ENCODE measurements around the gene OBP2B.
"Not testable (repeated sequence)": the region's sequence is repeated elsewhere in the genome, so short reads cannot be mapped to it uniquely, and the experiment has no call there.

OBP2B gene

GRCh38 chr9:133208880-133209300 is at the start of gene OBP2B:
OBP2B (minus strand) TSS chr9:133209250; CDS start chr9:133209199, 51 bp downstream.
- H3K9ac ChIP-seq (ENCODE audit: low read depth, low read length); H3K27me3 ChIP-seq (ENCODE audit: control insufficient read depth, insufficient read depth, low read length); H3K4me1 ChIP-seq (ENCODE audit: control insufficient read depth, insufficient read depth, low read length); H3K9me3 ChIP-seq (ENCODE audit: control insufficient read depth, insufficient read depth, low read length); H3K36me3 ChIP-seq (ENCODE audit: control insufficient read depth, insufficient read depth, low read length); H3K4me3 ChIP-seq (ENCODE audit: low read depth, low read length): not testable (repeated sequence)

GRCh38 chr9:133258061-133259015 is 49.3 kb upstream of the OBP2B start:
- peaks cover 2% of the 10 kb centered on the region for H3K4me1 ChIP-seq (ENCODE audit: control insufficient read depth, insufficient read depth, low read length)
- H3K9ac ChIP-seq (ENCODE audit: low read depth, low read length), result no peak overlapping the region
- no peaks in the 10 kb centered on the region for H3K27me3 ChIP-seq (ENCODE audit: control insufficient read depth, insufficient read depth, low read length)
- no peaks in the 10 kb centered on the region for H3K36me3 ChIP-seq (ENCODE audit: control insufficient read depth, insufficient read depth, low read length)
- H3K4me3 ChIP-seq (ENCODE audit: low read depth, low read length), result no peak overlapping the region
- no peaks in the 10 kb centered on the region for H3K9me3 ChIP-seq (ENCODE audit: control insufficient read depth, insufficient read depth, low read length)

- H3K9me3 ChIP-seq (ENCODE audit: control insufficient read depth, insufficient read depth, low read length), result no peaks in the 10 kb centered on the region
- H3K4me3 ChIP-seq (ENCODE audit: low read depth, low read length), result no peak overlapping the region
- no peak overlapping the region for H3K9ac ChIP-seq (ENCODE audit: low read depth, low read length)
- H3K36me3 ChIP-seq (ENCODE audit: control insufficient read depth, insufficient read depth, low read length), result no peaks in the 10 kb centered on the region
- no peaks in the 10 kb centered on the region for H3K27me3 ChIP-seq (ENCODE audit: control insufficient read depth, insufficient read depth, low read length)
- H3K4me1 ChIP-seq (ENCODE audit: control insufficient read depth, insufficient read depth, low read length), result peaks cover 2% of the 10 kb centered on the region
Observed at GRCh38 chr9:133257465-133257956, 48.5 kb upstream of the OBP2B start.

- Histone ChIP-seq H3K27me3 (ENCODE audit: control insufficient read depth, insufficient read depth, low read length) (no peaks in the 10 kb centered on the region), H3K36me3 (ENCODE audit: control insufficient read depth, insufficient read depth, low read length) (no peaks in the 10 kb centered on the region), H3K9me3 (ENCODE audit: control insufficient read depth, insufficient read depth, low read length) (no peaks in the 10 kb centered on the region), H3K4me1 (ENCODE audit: control insufficient read depth, insufficient read depth, low read length) (peaks cover 2% of the 10 kb centered on the region), H3K9ac (ENCODE audit: low read depth, low read length) (no peak overlapping the region), H3K4me3 (ENCODE audit: low read depth, low read length) (no peak overlapping the region)
Observed at GRCh38 chr9:133256686-133257091, 47.6 kb upstream of the OBP2B start.

- no peaks in the 10 kb centered on the region for H3K36me3 ChIP-seq (ENCODE audit: control insufficient read depth, insufficient read depth, low read length)
- no peaks in the 10 kb centered on the region for H3K27me3 ChIP-seq (ENCODE audit: control insufficient read depth, insufficient read depth, low read length)
- H3K4me3 ChIP-seq (ENCODE audit: low read depth, low read length), result no peak overlapping the region
- no peaks in the 10 kb centered on the region for H3K9me3 ChIP-seq (ENCODE audit: control insufficient read depth, insufficient read depth, low read length)
- peaks cover 2% of the 10 kb centered on the region for H3K4me1 ChIP-seq (ENCODE audit: control insufficient read depth, insufficient read depth, low read length)
- no peak overlapping the region for H3K9ac ChIP-seq (ENCODE audit: low read depth, low read length)
Observed at GRCh38 chr9:133256136-133256461, 47.0 kb upstream of the OBP2B start.

- no peak overlapping the region for H3K9ac ChIP-seq (ENCODE audit: low read depth, low read length)
- no peaks in the 10 kb centered on the region for H3K36me3 ChIP-seq (ENCODE audit: control insufficient read depth, insufficient read depth, low read length)
- H3K4me1 ChIP-seq (ENCODE audit: control insufficient read depth, insufficient read depth, low read length), result peaks cover 2% of the 10 kb centered on the region
- no peak overlapping the region for H3K4me3 ChIP-seq (ENCODE audit: low read depth, low read length)
- H3K9me3 ChIP-seq (ENCODE audit: control insufficient read depth, insufficient read depth, low read length), result no peaks in the 10 kb centered on the region
- no peaks in the 10 kb centered on the region for H3K27me3 ChIP-seq (ENCODE audit: control insufficient read depth, insufficient read depth, low read length)
Observed at GRCh38 chr9:133255371-133256135, 46.5 kb upstream of the OBP2B start.

- Histone ChIP-seq H3K27me3 (ENCODE audit: control insufficient read depth, insufficient read depth, low read length) (no peaks in the 10 kb centered on the region), H3K36me3 (ENCODE audit: control insufficient read depth, insufficient read depth, low read length) (no peaks in the 10 kb centered on the region), H3K4me1 (ENCODE audit: control insufficient read depth, insufficient read depth, low read length) (peaks cover 2% of the 10 kb centered on the region)
Observed at GRCh38 chr9:133254471-133254870, 45.4 kb upstream of the OBP2B start.

GRCh38 chr9:133253268-133253667 is 44.2 kb upstream of the OBP2B start:
- no peaks in the 10 kb centered on the region for H3K27me3 ChIP-seq (ENCODE audit: control insufficient read depth, insufficient read depth, low read length)
- H3K9ac ChIP-seq (ENCODE audit: low read depth, low read length), result no peak overlapping the region
- no peaks in the 10 kb centered on the region for H3K36me3 ChIP-seq (ENCODE audit: control insufficient read depth, insufficient read depth, low read length)
- peaks cover 2% of the 10 kb centered on the region for H3K4me1 ChIP-seq (ENCODE audit: control insufficient read depth, insufficient read depth, low read length)
- no peak overlapping the region for H3K4me3 ChIP-seq (ENCODE audit: low read depth, low read length)
- H3K9me3 ChIP-seq (ENCODE audit: control insufficient read depth, insufficient read depth, low read length), result no peaks in the 10 kb centered on the region

More at GRCh38 chr9:133254471-133254870, 45.4 kb upstream of the OBP2B start:
- no peaks in the 10 kb centered on the region for H3K9me3 ChIP-seq (ENCODE audit: control insufficient read depth, insufficient read depth, low read length)
- H3K4me3 ChIP-seq (ENCODE audit: low read depth, low read length), result no peak overlapping the region
- no peak overlapping the region for H3K9ac ChIP-seq (ENCODE audit: low read depth, low read length)

GRCh38 chr9:133252301-133253020 is 43.4 kb upstream of the OBP2B start:
- Histone ChIP-seq H3K9ac (ENCODE audit: low read depth, low read length) (no peak overlapping the region), H3K9me3 (ENCODE audit: control insufficient read depth, insufficient read depth, low read length) (no peaks in the 10 kb centered on the region), H3K4me1 (ENCODE audit: control insufficient read depth, insufficient read depth, low read length) (no peaks in the 10 kb centered on the region), H3K36me3 (ENCODE audit: control insufficient read depth, insufficient read depth, low read length) (no peaks in the 10 kb centered on the region), H3K27me3 (ENCODE audit: control insufficient read depth, insufficient read depth, low read length) (no peaks in the 10 kb centered on the region), H3K4me3 (ENCODE audit: low read depth, low read length) (no peak overlapping the region)

- Histone ChIP-seq H3K36me3 (ENCODE audit: control insufficient read depth, insufficient read depth, low read length) (no peaks in the 10 kb centered on the region), H3K27me3 (ENCODE audit: control insufficient read depth, insufficient read depth, low read length) (no peaks in the 10 kb centered on the region), H3K4me1 (ENCODE audit: control insufficient read depth, insufficient read depth, low read length) (no peaks in the 10 kb centered on the region), H3K4me3 (ENCODE audit: low read depth, low read length) (no peak overlapping the region), H3K9ac (ENCODE audit: low read depth, low read length) (no peak overlapping the region), H3K9me3 (ENCODE audit: control insufficient read depth, insufficient read depth, low read length) (no peaks in the 10 kb centered on the region)
Observed at GRCh38 chr9:133251773-133252172, 42.7 kb upstream of the OBP2B start.

GRCh38 chr9:133251221-133251620 is 42.2 kb upstream of the OBP2B start:
- H3K27me3 ChIP-seq (ENCODE audit: control insufficient read depth, insufficient read depth, low read length); H3K4me3 ChIP-seq (ENCODE audit: low read depth, low read length); H3K36me3 ChIP-seq (ENCODE audit: control insufficient read depth, insufficient read depth, low read length); H3K9me3 ChIP-seq (ENCODE audit: control insufficient read depth, insufficient read depth, low read length); H3K9ac ChIP-seq (ENCODE audit: low read depth, low read length); H3K4me1 ChIP-seq (ENCODE audit: control insufficient read depth, insufficient read depth, low read length): not testable (repeated sequence)
